H9 (cell line): ENCODE data around the gene PNMT. TPM values are rescaled to one million over a fixed set of nuclear protein-coding genes. Genes with fewer than 3 reads are reported as not detected.

Source experiments
- DNase-seq: peaks from one replicate; pipeline ENCODE4 v3.0.0-alpha.2; 2017
- H2AFZ ChIP-seq: one replicate; pipeline ENCODE4 v1.6.1; 2013; ENCODE audit warnings: mild to moderate bottlenecking, low read length, control low read depth, moderate library complexity
- H2AK5ac ChIP-seq: 2 replicates; pipeline ENCODE4 v1.6.1; 2013; ENCODE audit warnings: low read length, control low read depth, mixed read lengths; ENCODE audit not compliant: insufficient read length
- H2BK120ac ChIP-seq: one replicate; pipeline ENCODE4 v1.6.1; 2013; ENCODE audit warnings: low read depth, mild to moderate bottlenecking, low read length, control low read depth, inconsistent platforms; ENCODE audit not compliant: poor library complexity, severe bottlenecking
- H2BK12ac ChIP-seq: 2 replicates; pipeline ENCODE4 v1.6.1; 2013; ENCODE audit warnings: low read length, control low read depth, mixed read lengths, low read depth; ENCODE audit not compliant: insufficient read length
- H2BK15ac ChIP-seq: 2 replicates; pipeline ENCODE4 v1.6.1; 2013; ENCODE audit warnings: low read depth, low read length, control low read depth
- H2BK20ac ChIP-seq: one replicate; pipeline ENCODE4 v1.6.1; 2013; ENCODE audit warnings: low read depth, mild to moderate bottlenecking, low read length, control low read depth, inconsistent platforms; ENCODE audit not compliant: poor library complexity, severe bottlenecking
- H2BK5ac ChIP-seq: 2 replicates; pipeline ENCODE4 v1.6.1; 2013; ENCODE audit warnings: low read length, control low read depth, mixed read lengths; ENCODE audit not compliant: insufficient read length
- H3K14ac ChIP-seq: 2 replicates; pipeline ENCODE4 v1.6.1; 2013; ENCODE audit warnings: low read length, control low read depth; ENCODE audit not compliant: insufficient read depth
- H3K18ac ChIP-seq: 2 replicates; pipeline ENCODE4 v1.6.1; 2013; ENCODE audit warnings: low read depth, mild to moderate bottlenecking, mixed read lengths, low read length, control low read depth; ENCODE audit not compliant: insufficient read length
- H3K23ac ChIP-seq: 2 replicates; pipeline ENCODE4 v1.6.1; 2013; ENCODE audit warnings: low read length, control low read depth, mixed read lengths, low read depth; ENCODE audit not compliant: insufficient read length
- H3K23me2 ChIP-seq: 2 replicates; pipeline ENCODE4 v1.6.1; 2013; ENCODE audit warnings: low read depth, mild to moderate bottlenecking, mixed read lengths, low read length, control low read depth; ENCODE audit not compliant: insufficient read length, poor library complexity, severe bottlenecking
- H3K27ac ChIP-seq: 2 replicates; pipeline ENCODE4 v1.5.1; 2013; ENCODE audit warnings: low read length, control low read depth, mixed read lengths, low read depth; ENCODE audit not compliant: insufficient read length
- H3K27me3 ChIP-seq: 2 replicates; pipeline ENCODE4 v1.6.1; 2013; ENCODE audit warnings: low read length, control low read depth, inconsistent platforms; ENCODE audit not compliant: insufficient read depth
- H3K4ac ChIP-seq: 2 replicates; pipeline ENCODE4 v1.6.1; 2013; ENCODE audit warnings: low read depth, mild to moderate bottlenecking, control low read depth, inconsistent platforms, low read length, moderate library complexity
- H3K4me1 ChIP-seq: 2 replicates; pipeline ENCODE4 v1.6.1; 2013; ENCODE audit warnings: low read length, control low read depth, inconsistent platforms; ENCODE audit not compliant: insufficient read depth
- H3K4me2 ChIP-seq: 2 replicates; pipeline ENCODE4 v1.6.1; 2013; ENCODE audit warnings: low read length, control low read depth, mixed read lengths; ENCODE audit not compliant: insufficient read length, insufficient read depth
- H3K56ac ChIP-seq: 2 replicates; pipeline ENCODE4 v1.6.1; 2013; ENCODE audit warnings: low read depth, mild to moderate bottlenecking, mixed read lengths, low read length, control low read depth; ENCODE audit not compliant: insufficient read length
- H3K79me1 ChIP-seq: 2 replicates; pipeline ENCODE4 v1.6.1; 2013; ENCODE audit warnings: low read depth, mild to moderate bottlenecking, moderate library complexity, low read length, control low read depth, inconsistent platforms; ENCODE audit not compliant: insufficient read depth, poor library complexity, severe bottlenecking
- H3K79me2 ChIP-seq: 2 replicates; pipeline ENCODE4 v1.6.1; 2013; ENCODE audit warnings: low read length, control low read depth, inconsistent platforms; ENCODE audit not compliant: insufficient read depth
- H3K9ac ChIP-seq: 2 replicates; pipeline ENCODE4 v1.6.1; 2013; ENCODE audit warnings: low read length, control low read depth, mixed read lengths; ENCODE audit not compliant: insufficient read length; ENCODE audit errors: extremely low read depth
- H3K9me3 ChIP-seq: one replicate; pipeline ENCODE4 v1.6.1; 2013; ENCODE audit warnings: low read depth, low read length, inconsistent platforms; ENCODE audit not compliant: control insufficient read depth
- H3T11ph ChIP-seq: one replicate; pipeline ENCODE4 v1.6.1; 2013; ENCODE audit warnings: mild to moderate bottlenecking, low read length, control low read depth, inconsistent platforms
- H4K20me1 ChIP-seq: one replicate; pipeline ENCODE4 v1.6.1; 2013; ENCODE audit not compliant: control insufficient read depth, insufficient read length, insufficient read depth
- H4K5ac ChIP-seq: 2 replicates; pipeline ENCODE4 v1.6.1; 2013; ENCODE audit warnings: low read depth, mild to moderate bottlenecking, mixed read lengths, low read length, control low read depth; ENCODE audit not compliant: insufficient read length
- H4K8ac ChIP-seq: replicated peaks from 2 replicates; pipeline ENCODE4 v1.6.1; 2013; ENCODE audit warnings: low read length, control low read depth, mixed read lengths, low read depth; ENCODE audit not compliant: insufficient read length
- H4K91ac ChIP-seq: 2 replicates; pipeline ENCODE4 v1.6.1; 2013; ENCODE audit warnings: low read depth, mild to moderate bottlenecking, moderate library complexity, mixed read lengths, low read length, control low read depth; ENCODE audit not compliant: insufficient read length
- H3K27ac Mint-ChIP-seq, 3 experiments: 2 replicates in 2 of 3; 3 replicates in 1 of 3; pipeline ENCODE4 v1.8.0; 2020 to 2021; ENCODE audit warnings: mixed read lengths in 3 of 3, mild to moderate bottlenecking in 1 of 3, moderate library complexity in 1 of 3
- H3K27me3 Mint-ChIP-seq: 2 replicates; pipeline ENCODE4 v1.8.0; 2021; ENCODE audit warnings: low read depth, mild to moderate bottlenecking, moderate library complexity, mixed read lengths
- H3K36me3 Mint-ChIP-seq, 3 experiments: 2 replicates in 2 of 3; 3 replicates in 1 of 3; pipeline ENCODE4 v1.8.0; 2020 to 2021; ENCODE audit warnings: low read depth in 3 of 3, mixed read lengths in 3 of 3; ENCODE audit not compliant: insufficient read depth in 1 of 3
- H3K4me1 Mint-ChIP-seq, 2 experiments: 2 replicates each; pipeline ENCODE4 v1.8.0; 2020; ENCODE audit warnings: mixed read lengths in 2 of 2
- H3K4me3 Mint-ChIP-seq, 2 experiments: 2 replicates in 1 of 2; 3 replicates in 1 of 2; pipeline ENCODE4 v1.8.0; 2020 to 2021; ENCODE audit warnings: mild to moderate bottlenecking in 2 of 2, mixed read lengths in 2 of 2, moderate library complexity in 1 of 2
- H3K9me3 Mint-ChIP-seq, 2 experiments: 2 replicates in 1 of 2; 3 replicates in 1 of 2; pipeline ENCODE4 v1.8.0; 2020; ENCODE audit warnings: mild to moderate bottlenecking in 2 of 2, mixed read lengths in 2 of 2, moderate library complexity in 1 of 2
- WGBS: extraction: QIAGEN DNeasy Blood & Tissue Kit; methylation state at CpG from one replicate; pipeline ENCODE4 v1.1.7; 2013; ENCODE audit warnings: missing lambda C conversion rate, low lambda C conversion rate, mixed read lengths; ENCODE audit not compliant: insufficient read length; ENCODE audit errors: extremely low coverage; 5-methylcytosine and 5-hydroxymethylcytosine counted together
- total RNA-seq: library from RNA; stranded (reverse); gene quantifications from 2 replicates; pipeline ENCODE4 v1.2.1, GENCODE V29; 2021
- TF ChIP-seq, protein P1 (sequence below): fragments of 200-600 bp; sonication (generic); conservative IDR thresholded peaks from 3 replicates; pipeline ENCODE4 v1.8.0; 2021; ENCODE audit warnings: antibody characterized with exemption, mild to moderate bottlenecking

The PNMT gene
- total RNA-seq, 1 experiment from 2014 or later = 2.1 TPM

DNA sequence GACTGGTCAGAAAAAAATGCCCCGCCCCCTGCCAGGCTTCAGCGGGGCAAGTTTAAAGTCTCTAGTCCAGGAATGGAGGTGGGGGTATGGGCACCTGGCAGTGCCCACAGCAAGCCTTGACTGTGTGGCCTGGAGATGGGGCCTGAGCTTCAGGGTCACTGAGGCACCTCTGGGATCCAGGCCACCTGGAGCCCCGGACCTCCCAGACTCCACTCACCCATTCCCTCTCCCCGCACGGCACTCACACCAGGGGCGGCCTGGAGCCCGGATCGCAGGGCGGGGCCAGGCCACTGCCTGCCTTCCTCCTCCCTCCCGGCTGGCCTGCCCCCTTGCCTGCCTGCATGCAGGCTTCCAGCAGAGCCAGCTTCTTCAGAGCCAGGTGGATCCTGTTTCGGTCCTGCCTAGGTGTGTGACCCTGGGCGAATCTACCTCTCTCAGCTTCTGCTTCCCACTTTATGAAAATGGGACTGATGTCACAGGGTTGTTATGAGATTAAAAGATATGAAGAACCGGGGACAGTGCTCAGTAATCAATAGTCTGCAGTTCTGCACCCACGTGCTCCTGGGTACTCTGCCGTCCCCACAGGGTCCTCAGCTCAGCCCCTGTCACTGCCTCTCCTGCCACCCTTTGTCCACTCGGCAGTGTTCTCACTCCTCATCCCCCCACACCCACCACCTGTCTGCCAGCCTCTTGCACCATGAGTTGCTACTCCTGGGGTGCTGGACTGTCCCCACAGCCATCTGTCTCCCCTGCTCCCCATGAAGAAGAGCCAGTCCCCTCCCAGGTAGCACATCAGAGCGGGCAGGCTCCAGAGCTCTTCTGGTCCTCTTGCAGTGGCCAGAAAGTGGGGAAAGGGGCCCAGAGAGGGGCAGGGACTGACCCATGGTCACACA is 4.3 kb upstream of the PNMT start:
- H3K79me2 ChIP-seq = no peaks in the 10 kb centered on the region
- no peak overlapping the region for H2AK5ac ChIP-seq
- H4K91ac ChIP-seq = no peak overlapping the region
- H3K27me3 ChIP-seq = peaks cover 3% of the 10 kb centered on the region; the same call in 1 of the 2 replicates
- H3K56ac ChIP-seq = no peak overlapping the region
- no peaks in the 10 kb centered on the region for H3K79me1 ChIP-seq
- TF ChIP-seq, protein P1, sequence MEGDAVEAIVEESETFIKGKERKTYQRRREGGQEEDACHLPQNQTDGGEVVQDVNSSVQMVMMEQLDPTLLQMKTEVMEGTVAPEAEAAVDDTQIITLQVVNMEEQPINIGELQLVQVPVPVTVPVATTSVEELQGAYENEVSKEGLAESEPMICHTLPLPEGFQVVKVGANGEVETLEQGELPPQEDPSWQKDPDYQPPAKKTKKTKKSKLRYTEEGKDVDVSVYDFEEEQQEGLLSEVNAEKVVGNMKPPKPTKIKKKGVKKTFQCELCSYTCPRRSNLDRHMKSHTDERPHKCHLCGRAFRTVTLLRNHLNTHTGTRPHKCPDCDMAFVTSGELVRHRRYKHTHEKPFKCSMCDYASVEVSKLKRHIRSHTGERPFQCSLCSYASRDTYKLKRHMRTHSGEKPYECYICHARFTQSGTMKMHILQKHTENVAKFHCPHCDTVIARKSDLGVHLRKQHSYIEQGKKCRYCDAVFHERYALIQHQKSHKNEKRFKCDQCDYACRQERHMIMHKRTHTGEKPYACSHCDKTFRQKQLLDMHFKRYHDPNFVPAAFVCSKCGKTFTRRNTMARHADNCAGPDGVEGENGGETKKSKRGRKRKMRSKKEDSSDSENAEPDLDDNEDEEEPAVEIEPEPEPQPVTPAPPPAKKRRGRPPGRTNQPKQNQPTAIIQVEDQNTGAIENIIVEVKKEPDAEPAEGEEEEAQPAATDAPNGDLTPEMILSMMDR = no peak
- no peaks in the 10 kb centered on the region for H3K9me3 ChIP-seq
- no peak overlapping the region for H3K27ac ChIP-seq
- H3K23ac ChIP-seq = no peak overlapping the region
- no peak overlapping the region for H4K5ac ChIP-seq
- H3K4me2 ChIP-seq = peak overlapping the region; percentile 10
- H4K20me1 ChIP-seq = no peaks in the 10 kb centered on the region
- H3K4me1 ChIP-seq = peaks cover 6% of the 10 kb centered on the region; the same call in 1 of the 2 replicates
- H3K9me3 Mint-ChIP-seq = no peaks in the 10 kb centered on the region; a peak in 1 of 5 replicates
- H3K4ac ChIP-seq = no peak overlapping the region
- DNase-seq = peak; percentile 92
- H3K27me3 Mint-ChIP-seq = peaks cover 44% of the 10 kb centered on the region
- H2BK12ac ChIP-seq = no peak overlapping the region
- no peak overlapping the region for H3K18ac ChIP-seq
- H3K23me2 ChIP-seq = peaks cover 6% of the 10 kb centered on the region
- H2BK20ac ChIP-seq = no peak overlapping the region
- H3K36me3 Mint-ChIP-seq = peaks cover 4 to 20% (median 11%) of the 10 kb centered on the region in 3 experiments; a peak in 6 of 7 replicates
- no peak overlapping the region for H3K9ac ChIP-seq
- no peak overlapping the region for H3T11ph ChIP-seq
- no peak overlapping the region for H2BK120ac ChIP-seq
- H3K14ac ChIP-seq = no peak overlapping the region
- H3K4me3 Mint-ChIP-seq = peak overlapping the region; percentile 19 to 69; a peak in 3 of 5 replicates
- H3K27ac Mint-ChIP-seq = peak overlapping the region in 1 of 3 experiments; percentile 69; a peak in 1 of 7 replicates
- H4K8ac ChIP-seq = no peak overlapping the region
- H2AFZ ChIP-seq = no peak overlapping the region
- H3K4me1 Mint-ChIP-seq = peaks cover 33 to 49% of the 10 kb centered on the region in 2 experiments
- WGBS = no CpG with 5 or more reads among the region's 17 CpGs
- no peak overlapping the region for H2BK5ac ChIP-seq
- no peak overlapping the region for H2BK15ac ChIP-seq
